ENCODE data around the gene COPS4.
"Not testable (repeated sequence)": the region's sequence is repeated elsewhere in the genome, so short reads cannot be mapped to it uniquely, and the experiment has no call there.

COPS4 gene

DNA sequence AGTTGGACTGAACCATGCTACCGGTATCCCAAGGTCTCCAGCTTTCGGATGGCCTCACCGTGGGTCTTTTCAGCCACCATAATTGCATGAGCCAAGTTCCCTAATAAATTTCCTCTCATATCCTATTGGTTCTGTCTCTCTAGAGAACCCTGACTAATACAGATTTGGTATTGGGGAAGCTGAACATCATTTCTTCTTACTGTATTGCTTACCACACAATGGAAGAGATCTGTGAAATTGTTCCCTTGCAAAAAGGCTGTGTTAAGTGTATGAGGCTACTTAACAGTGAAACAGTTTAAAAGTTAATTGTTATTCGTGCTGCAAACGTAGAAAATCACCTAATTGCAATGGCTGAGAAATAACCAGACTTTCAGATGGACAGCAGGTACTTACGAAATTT lies 45.6 kb downstream of the COPS4 start:
- no peak for DNase-seq (ENCODE audit: low read depth)
- in situ Hi-C loops (cut with HindIII; ENCODE audit: low sequenced_read_pairs): no loop called here
- TF ChIP-seq, protein P1, sequence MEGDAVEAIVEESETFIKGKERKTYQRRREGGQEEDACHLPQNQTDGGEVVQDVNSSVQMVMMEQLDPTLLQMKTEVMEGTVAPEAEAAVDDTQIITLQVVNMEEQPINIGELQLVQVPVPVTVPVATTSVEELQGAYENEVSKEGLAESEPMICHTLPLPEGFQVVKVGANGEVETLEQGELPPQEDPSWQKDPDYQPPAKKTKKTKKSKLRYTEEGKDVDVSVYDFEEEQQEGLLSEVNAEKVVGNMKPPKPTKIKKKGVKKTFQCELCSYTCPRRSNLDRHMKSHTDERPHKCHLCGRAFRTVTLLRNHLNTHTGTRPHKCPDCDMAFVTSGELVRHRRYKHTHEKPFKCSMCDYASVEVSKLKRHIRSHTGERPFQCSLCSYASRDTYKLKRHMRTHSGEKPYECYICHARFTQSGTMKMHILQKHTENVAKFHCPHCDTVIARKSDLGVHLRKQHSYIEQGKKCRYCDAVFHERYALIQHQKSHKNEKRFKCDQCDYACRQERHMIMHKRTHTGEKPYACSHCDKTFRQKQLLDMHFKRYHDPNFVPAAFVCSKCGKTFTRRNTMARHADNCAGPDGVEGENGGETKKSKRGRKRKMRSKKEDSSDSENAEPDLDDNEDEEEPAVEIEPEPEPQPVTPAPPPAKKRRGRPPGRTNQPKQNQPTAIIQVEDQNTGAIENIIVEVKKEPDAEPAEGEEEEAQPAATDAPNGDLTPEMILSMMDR (IDR thresholded peaks at IDR 0.05; ENCODE audit: low read depth, low read length, missing control alignments): no peak
- H3K4me3 ChIP-seq (ENCODE audit: low read depth, low read length): no peak overlapping the region

DNA sequence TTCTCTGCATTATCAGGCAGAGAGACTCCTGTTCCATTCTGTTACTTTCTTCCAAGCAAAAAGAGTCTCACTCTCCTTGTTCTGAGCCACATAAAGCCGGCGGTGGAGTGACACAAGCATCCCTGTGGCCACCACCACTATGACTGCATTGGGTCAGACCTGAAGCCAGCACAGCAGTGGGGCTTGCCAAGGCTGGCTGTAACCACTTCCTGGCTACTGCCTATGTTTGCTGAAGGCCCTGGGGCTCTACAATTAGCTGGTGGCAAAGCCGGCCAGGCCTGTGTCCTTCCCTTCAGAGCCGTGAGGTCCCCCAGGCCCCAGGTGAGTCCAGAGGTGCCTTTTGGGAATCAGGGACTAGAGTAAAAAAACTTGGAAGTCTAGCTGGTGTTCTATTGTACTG lies 47.8 kb downstream of the COPS4 start:
- in situ Hi-C loops (cut with HindIII; ENCODE audit: low sequenced_read_pairs): no loop called here
- H3K4me3 ChIP-seq (ENCODE audit: low read depth, low read length): no peak overlapping the region
- TF ChIP-seq, protein P1 (IDR thresholded peaks at IDR 0.05; ENCODE audit: low read depth, low read length, missing control alignments): no peak
- DNase-seq (ENCODE audit: low read depth): peak; percentile 4

DNA sequence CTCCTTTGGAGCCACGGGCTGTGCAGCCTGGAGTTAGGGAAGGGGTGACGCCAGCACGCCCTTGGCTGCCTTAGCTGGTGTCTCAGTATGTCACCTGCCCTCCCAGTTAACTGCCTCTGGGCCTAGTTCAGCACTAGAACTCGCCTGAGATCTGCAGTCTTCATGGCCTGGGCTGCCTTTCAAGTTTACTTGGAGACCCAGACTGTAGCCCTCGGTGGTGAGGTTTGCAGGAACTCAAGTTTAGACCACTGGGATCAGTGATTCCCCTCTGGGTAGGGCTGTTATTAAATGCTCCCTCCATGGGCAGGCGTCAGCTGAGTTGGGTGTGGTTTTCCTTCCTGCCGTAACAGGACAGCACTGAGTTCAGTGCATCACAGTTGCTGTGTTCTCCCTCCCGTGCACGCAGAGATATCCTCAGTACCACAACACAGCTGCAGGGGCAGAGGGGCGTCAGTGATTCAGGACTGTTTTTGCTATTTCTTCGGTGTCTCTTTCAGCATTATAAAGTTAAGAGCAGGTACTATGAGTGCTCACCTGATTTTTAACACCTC lies 49.0 kb downstream of the COPS4 start:
- H3K4me3 ChIP-seq (ENCODE audit: low read depth, low read length): no peak overlapping the region
- DNase-seq (ENCODE audit: low read depth): no peak
- in situ Hi-C loops (cut with HindIII; ENCODE audit: low sequenced_read_pairs): no loop called here
- TF ChIP-seq, protein P1 (IDR thresholded peaks at IDR 0.05; ENCODE audit: low read depth, low read length, missing control alignments): no peak

DNA sequence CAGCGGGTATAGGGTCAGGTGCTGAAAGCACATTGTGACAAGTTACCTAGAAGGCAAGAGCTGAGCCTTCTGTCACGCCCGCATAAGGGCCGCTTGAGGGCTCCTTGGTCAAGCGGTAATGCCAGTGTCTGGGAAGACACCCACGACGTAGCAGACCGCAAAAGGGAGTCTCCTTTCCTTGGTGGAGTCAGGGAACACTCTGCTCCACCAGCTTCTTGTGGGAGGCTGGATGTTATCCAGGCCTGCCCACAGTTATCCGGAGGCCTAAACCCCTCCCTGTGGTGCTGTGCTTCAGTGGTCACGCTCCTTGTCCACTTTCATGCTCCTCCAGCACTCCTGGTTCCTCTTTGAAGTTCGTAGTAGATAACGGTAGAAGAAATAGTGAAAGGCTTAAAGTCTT lies 50.0 kb downstream of the COPS4 start:
- H3K4me3 ChIP-seq (ENCODE audit: low read depth, low read length); in situ Hi-C loops (cut with HindIII; ENCODE audit: low sequenced_read_pairs); DNase-seq (ENCODE audit: low read depth): not testable (repeated sequence)

DNA sequence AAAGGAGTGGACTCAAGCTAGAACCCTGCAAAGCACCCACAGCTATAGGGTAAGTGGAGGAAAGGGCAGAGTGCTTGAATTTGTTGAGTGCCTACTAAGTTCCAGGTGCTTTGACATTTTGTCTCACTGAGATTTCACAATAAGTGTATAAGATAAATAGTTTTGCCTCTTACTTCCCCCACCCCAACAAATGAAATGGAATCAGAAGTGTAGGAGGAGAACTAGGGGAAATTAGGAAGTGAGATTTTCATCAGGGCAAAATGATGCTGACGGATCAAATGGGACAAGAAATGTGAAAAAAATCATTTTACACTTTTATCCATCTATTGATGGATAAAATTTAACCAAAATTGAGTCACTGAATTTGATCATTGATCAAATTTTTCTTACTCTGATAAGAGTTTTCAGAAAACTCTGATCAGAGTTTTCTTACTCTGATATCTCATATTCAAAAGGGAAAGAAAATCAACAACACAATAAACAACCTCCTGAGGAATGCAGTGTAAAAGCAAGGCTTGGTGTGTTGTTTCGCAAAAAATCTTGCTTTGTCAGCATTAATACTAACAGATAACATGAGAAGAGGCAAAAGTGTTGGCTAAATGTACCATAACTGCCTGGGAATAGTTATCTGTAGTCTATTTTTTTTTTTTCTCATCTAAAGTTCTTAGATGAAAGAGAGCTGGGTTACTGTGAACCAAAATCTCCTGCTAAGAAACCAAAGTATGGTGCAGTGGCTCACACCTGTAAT lies 54.6 kb downstream of the COPS4 start:
- no peak overlapping the region for H3K4me3 ChIP-seq (ENCODE audit: low read depth, low read length)
- in situ Hi-C loops (cut with HindIII; ENCODE audit: low sequenced_read_pairs): no loop called here
- DNase-seq (ENCODE audit: low read depth): no peak
- TF ChIP-seq, protein P1 (IDR thresholded peaks at IDR 0.05; ENCODE audit: low read depth, low read length, missing control alignments): no peak

DNA sequence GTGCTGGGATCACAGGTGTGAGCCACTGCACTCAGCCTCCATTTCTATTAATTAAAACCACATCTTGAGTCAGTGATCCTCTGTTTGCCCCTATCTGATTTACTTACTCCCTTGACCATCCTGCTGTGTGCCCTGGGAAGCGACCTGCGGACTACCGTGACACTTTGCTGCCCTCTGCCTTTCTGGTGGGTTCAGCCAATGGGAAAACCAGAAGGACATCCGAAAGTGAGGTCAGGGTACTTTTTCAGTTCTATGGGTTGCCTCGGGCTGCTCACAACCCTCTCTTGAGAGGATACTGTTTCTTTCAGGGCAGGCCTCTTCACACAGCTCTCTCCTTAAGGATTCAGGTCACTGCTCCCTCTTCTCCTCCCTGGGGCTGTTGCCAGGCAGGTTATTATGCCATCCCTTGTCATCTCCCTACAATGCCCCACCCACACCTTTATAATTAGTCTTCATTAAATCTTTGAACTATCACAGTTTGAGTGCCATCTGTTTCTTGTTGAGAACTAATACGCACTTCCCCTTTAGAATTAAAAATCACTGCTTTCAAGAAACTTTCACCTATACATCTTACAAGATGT lies 58.2 kb downstream of the COPS4 start:
- in situ Hi-C loops (cut with HindIII; ENCODE audit: low sequenced_read_pairs): no loop called here
- TF ChIP-seq, protein P1 (IDR thresholded peaks at IDR 0.05; ENCODE audit: low read depth, low read length, missing control alignments): no peak
- no peak overlapping the region for H3K4me3 ChIP-seq (ENCODE audit: low read depth, low read length)

DNA sequence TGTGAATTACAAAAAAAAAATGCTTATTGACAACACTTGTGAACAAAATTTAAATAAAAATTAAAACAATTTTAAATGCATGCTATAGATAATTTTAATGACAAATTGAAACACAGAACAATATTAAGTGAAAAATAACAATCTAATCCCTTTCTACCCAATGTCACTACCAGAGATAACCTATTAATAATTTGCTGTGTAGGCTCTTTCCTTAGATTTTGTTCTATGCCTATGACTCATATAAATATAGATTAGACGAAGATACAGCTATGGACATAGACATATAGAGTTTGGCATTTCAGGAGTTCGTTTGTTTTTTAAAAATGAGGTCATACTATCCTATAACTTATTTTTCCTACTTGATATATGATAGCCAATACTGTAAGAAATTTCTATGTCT lies 61.4 kb downstream of the COPS4 start:
- DNase-seq (ENCODE audit: low read depth): no peak
- H3K4me3 ChIP-seq (ENCODE audit: low read depth, low read length): no peak overlapping the region
- TF ChIP-seq, protein P1 (IDR thresholded peaks at IDR 0.05; ENCODE audit: low read depth, low read length, missing control alignments): no peak
- in situ Hi-C loops (cut with HindIII; ENCODE audit: low sequenced_read_pairs): no loop called here

More for the DNA sequence above, 58.2 kb downstream of the COPS4 start:
- DNase-seq (ENCODE audit: low read depth): no peak
